ENCODE measurements around the gene NFKBIE.

The NFKBIE gene

GRCh38 chr6:44278774-44279697, 13.7 kb upstream of the NFKBIE start:
- POLR2A ChIA-PET (ENCODE audit: low non-redundant PET): no interaction called here
- H3K27ac ChIP-seq: no peak overlapping the region
- no peak for DNase-seq (ENCODE audit: low spot score)
- TF ChIP-seq CTCF (conservative IDR thresholded peaks at IDR 0.05; ENCODE audit: low read depth): no peak
- CTCF ChIA-PET: interaction anchor here (0.5 to 1.9 kb wide), 3 partner anchors 10 to 34 kb away, joined by 3 to 6 read pairs (median 5); partner anchors contain the start of gene AARS2

GRCh38 chr6:44278315-44278714, 13.0 kb upstream of the NFKBIE start:
- POLR2A ChIA-PET (ENCODE audit: low non-redundant PET): no interaction called here

GRCh38 chr6:44277763-44278162, 12.4 kb upstream of the NFKBIE start:
- ChIA-PET CTCF (interaction anchor here (0.6 to 1.9 kb wide), 4 partner anchors 9 to 116 kb away, joined by 3 to 6 read pairs (median 4); no protein-coding TSS in a partner anchor), POLR2A (ENCODE audit: low non-redundant PET) (no interaction called here)
- TF ChIP-seq CTCF (conservative IDR thresholded peaks at IDR 0.05; ENCODE audit: low read depth): no peak
- DNase-seq (ENCODE audit: low spot score): no peak
- no peak overlapping the region for H3K27ac ChIP-seq

More at GRCh38 chr6:44278315-44278714, 13.0 kb upstream of the NFKBIE start:
- CTCF ChIA-PET: interaction anchor here (0.5 to 1.9 kb wide), 5 partner anchors 10 to 116 kb away, joined by 3 to 6 read pairs (median 4); no protein-coding TSS in a partner anchor
- no peak for TF ChIP-seq CTCF (conservative IDR thresholded peaks at IDR 0.05; ENCODE audit: low read depth)
- no peak overlapping the region for H3K27ac ChIP-seq
- no peak for DNase-seq (ENCODE audit: low spot score)

GRCh38 chr6:44276667-44277640, 11.6 kb upstream of the NFKBIE start:
- CTCF ChIA-PET: interaction anchor here (0.6 to 1.9 kb wide), 5 partner anchors 8 to 61 kb away, joined by 3 to 6 read pairs (median 3); no protein-coding TSS in a partner anchor
- no peak overlapping the region for H3K27ac ChIP-seq
- DNase-seq (ENCODE audit: low spot score): no peak
- TF ChIP-seq CTCF (conservative IDR thresholded peaks at IDR 0.05; ENCODE audit: low read depth): no peak
- POLR2A ChIA-PET (ENCODE audit: low non-redundant PET): no interaction called here

GRCh38 chr6:44275749-44276648, 10.6 kb upstream of the NFKBIE start:
- no peak for TF ChIP-seq CTCF (conservative IDR thresholded peaks at IDR 0.05; ENCODE audit: low read depth)
- ChIA-PET CTCF (interaction anchor here (0.6 to 1.6 kb wide), 2 partner anchors 8 to 12 kb away, joined by 3 read pairs; no protein-coding TSS in a partner anchor), POLR2A (ENCODE audit: low non-redundant PET) (no interaction called here)
- H3K27ac ChIP-seq: no peak overlapping the region
- peak; percentile 25 for DNase-seq (ENCODE audit: low spot score)

All from RWPE1 (cell line).